Mucosa of descending colon (tissue), 3 donors: ENCODE measurements around the gene CNDP1. TPM values are rescaled to one million over a fixed set of nuclear protein-coding genes. Genes with fewer than 3 reads are reported as not detected.
"Not testable (repeated sequence)": the region's sequence is repeated elsewhere in the genome, so short reads cannot be mapped to it uniquely, and the experiment has no call there.

Experiments
- ATAC-seq: fragments of 200-7000 bp; cut with Tn5 transposase; one replicate; pipeline ENCODE4 v1.9.1; 2020; ENCODE audit warnings: mild to moderate bottlenecking, moderate library complexity
- DNase-seq, 3 donors: peaks; one replicate each; pipeline ENCODE4 v3.0.0-alpha.2; 2020
- H3K36me3 ChIP-seq: fragments of 200-600 bp; one replicate; pipeline ENCODE4 v1.8.0; 2021; ENCODE audit warnings: low read depth, mild to moderate bottlenecking
- H3K4me1 ChIP-seq: fragments of 200-600 bp; one replicate; pipeline ENCODE4 v1.8.0; 2021; ENCODE audit warnings: low read depth, mild to moderate bottlenecking
- H3K4me3 ChIP-seq: fragments of 200-600 bp; one replicate; pipeline ENCODE4 v1.8.0; 2021; ENCODE audit warnings: mild to moderate bottlenecking
- H3K9me3 ChIP-seq: fragments of 200-600 bp; one replicate; pipeline ENCODE4 v1.8.0; 2021; ENCODE audit warnings: mild to moderate bottlenecking
- intact Hi-C, 2 donors: fragments of 100-400 bp; cut with DNase I in 1 of 2; cut with micrococcal nuclease in 1 of 2; formaldehyde crosslinking; loops; one replicate each; pipeline versions ENCODE4 v1.11.0 to v1.11.1; 2022; cut with DNase I, micrococcal nuclease
- total RNA-seq, 3 donors: library from RNA; stranded (reverse); fragmentation: NEBNext Ultra II Directional in 2 of 3; extraction: Animal tissue kit (Norgen Biotek cat#: 25700) in 2 of 3; gene quantifications; one replicate each; pipeline versions ENCODE4 v1.2.1 to v1.2.4, GENCODE V29; 2021 to 2023
- TF ChIP-seq, protein P1 (sequence below): fragments of 200-600 bp; IDR thresholded peaks from one replicate; pipeline ENCODE4 v1.8.0; 2022; ENCODE audit warnings: antibody characterized with exemption, mild to moderate bottlenecking
- donor health status: DM: no; HTN: no; CAD: no; lungs with moderate emphysema.
- donor health status: DM: no; HTN: no; CAD: no.
- donor health status: DM: no; HTN: yes; CAD: no.

Gene CNDP1
- total RNA-seq, 3 donors from 2014 or later: 0.19 to 0.32 (median 0.19) TPM

DNA sequence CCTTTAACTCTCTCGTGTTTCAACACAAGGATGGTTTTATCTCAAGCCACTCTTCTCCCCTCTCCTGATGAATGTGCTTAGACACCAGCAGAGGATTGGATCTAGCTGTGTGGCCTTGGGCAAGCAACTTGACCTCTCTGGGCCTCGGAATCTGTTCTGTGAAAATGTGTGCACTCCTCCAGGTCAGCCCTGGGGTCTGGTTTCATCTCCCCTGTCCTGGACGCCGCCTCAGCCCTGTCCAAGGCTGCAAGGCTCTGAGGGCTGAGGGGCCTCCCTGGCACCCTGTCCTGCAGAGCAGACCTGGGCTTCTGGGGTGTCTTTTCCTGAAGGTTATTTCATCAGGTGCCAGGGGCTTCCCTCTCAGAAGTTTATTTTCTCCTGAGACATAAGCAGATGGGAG lies 28.5 kb downstream of the CNDP1 start:
- intact Hi-C loops: no loop called here
- no peak for ATAC-seq
- TF ChIP-seq, protein P1, sequence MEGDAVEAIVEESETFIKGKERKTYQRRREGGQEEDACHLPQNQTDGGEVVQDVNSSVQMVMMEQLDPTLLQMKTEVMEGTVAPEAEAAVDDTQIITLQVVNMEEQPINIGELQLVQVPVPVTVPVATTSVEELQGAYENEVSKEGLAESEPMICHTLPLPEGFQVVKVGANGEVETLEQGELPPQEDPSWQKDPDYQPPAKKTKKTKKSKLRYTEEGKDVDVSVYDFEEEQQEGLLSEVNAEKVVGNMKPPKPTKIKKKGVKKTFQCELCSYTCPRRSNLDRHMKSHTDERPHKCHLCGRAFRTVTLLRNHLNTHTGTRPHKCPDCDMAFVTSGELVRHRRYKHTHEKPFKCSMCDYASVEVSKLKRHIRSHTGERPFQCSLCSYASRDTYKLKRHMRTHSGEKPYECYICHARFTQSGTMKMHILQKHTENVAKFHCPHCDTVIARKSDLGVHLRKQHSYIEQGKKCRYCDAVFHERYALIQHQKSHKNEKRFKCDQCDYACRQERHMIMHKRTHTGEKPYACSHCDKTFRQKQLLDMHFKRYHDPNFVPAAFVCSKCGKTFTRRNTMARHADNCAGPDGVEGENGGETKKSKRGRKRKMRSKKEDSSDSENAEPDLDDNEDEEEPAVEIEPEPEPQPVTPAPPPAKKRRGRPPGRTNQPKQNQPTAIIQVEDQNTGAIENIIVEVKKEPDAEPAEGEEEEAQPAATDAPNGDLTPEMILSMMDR: no peak

DNA sequence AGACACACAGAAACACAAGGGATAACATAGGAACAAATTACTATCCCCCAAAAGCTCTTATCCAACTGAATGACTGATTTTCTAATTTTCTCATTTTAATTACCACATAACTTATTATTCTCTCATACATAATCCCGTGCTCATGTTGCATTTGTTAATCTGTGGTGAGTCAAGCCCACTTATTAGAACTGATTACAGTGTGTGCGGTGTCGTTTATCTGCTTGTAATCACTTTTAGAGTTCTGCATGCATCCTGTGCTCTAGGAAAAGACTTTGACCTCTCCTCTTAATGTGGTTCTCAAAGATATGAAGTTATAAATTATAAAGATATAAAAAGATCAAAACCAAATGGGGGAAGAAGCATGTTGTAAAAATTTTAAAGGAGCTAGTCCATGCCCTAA lies 29.7 kb downstream of the CNDP1 start:
- Histone ChIP-seq H3K4me1 (no peaks in the 10 kb centered on the region), H3K4me3 (no peak overlapping the region), H3K9me3 (no peaks in the 10 kb centered on the region), H3K36me3 (no peaks in the 10 kb centered on the region)
- intact Hi-C loops: no loop called here
- TF ChIP-seq, protein P1: no peak
- no peak for ATAC-seq
- no peak for DNase-seq

More for the DNA sequence above, 28.5 kb downstream of the CNDP1 start:
- Histone ChIP-seq H3K36me3 (no peaks in the 10 kb centered on the region), H3K9me3 (no peaks in the 10 kb centered on the region), H3K4me3 (no peak overlapping the region), H3K4me1 (no peaks in the 10 kb centered on the region)
- no peak for DNase-seq

DNA sequence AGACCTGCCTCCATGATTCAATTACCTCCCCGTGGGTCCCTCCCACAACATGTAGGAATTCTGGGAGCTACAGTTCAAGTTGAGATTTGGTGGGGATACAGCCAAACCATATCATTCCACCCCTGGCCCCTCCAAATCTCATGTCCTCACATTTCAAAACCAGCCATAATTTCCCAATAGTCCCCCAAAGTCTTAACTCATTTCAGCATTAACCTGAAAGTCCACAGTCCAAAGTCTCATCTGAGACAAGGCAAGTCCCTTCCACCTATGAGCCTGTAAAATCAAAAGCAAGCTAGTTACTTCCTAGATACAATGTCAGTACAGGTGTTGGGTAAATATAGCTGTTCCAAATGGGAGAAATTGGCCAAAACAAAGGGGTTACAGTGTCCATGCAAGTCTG lies 30.9 kb downstream of the CNDP1 start:
- H3K36me3 ChIP-seq, DNase-seq, ATAC-seq, H3K4me3 ChIP-seq, intact Hi-C loops, H3K4me1 ChIP-seq, H3K9me3 ChIP-seq: not testable (repeated sequence)

DNA sequence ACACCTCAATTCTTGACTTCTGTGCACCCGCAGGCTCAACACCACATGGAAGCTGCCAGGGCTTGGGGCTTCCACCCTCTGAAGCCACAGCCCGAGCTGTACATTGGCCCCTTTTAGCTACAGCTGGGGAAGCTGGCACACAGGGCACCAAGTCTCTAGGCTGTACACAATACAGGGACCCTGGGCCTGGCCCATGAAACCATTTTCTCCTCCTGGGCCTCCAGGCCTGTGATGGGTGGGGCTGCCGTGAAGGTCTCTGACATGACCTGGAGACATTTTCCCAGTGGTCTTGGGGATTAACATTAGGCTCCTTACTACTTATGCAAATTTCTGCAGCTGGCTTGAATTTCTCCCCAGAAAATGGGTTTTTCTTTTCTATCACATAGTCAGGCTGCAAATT lies 31.7 kb downstream of the CNDP1 start:
- intact Hi-C loops, H3K4me1 ChIP-seq, H3K4me3 ChIP-seq, DNase-seq, H3K36me3 ChIP-seq, H3K9me3 ChIP-seq, ATAC-seq: not testable (repeated sequence)

DNA sequence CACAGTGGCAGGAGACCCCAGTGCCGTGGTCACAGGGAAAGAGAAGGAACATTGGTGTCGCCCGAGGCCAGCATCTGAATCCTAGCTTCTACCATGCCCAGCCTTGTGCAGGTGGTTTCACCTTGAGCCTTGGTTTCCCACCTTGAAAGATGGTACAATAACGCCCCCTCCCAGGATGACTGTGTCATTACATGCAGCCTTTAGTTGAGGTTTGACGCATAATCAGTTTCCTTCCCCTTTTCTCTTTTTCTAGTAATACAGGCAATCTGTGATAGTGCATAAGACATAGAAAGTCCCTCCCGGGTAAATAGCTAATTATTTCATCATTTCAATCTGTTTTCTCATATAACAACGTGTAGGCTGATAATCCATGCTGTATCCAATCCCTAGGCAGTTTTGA lies 33.5 kb downstream of the CNDP1 start:
- Histone ChIP-seq H3K9me3 (no peaks in the 10 kb centered on the region), H3K4me1 (no peaks in the 10 kb centered on the region), H3K4me3 (no peak overlapping the region), H3K36me3 (no peaks in the 10 kb centered on the region)
- TF ChIP-seq, protein P1: no peak
- intact Hi-C loops: no loop called here
- no peak for DNase-seq
- ATAC-seq: peak; percentile 16

DNA sequence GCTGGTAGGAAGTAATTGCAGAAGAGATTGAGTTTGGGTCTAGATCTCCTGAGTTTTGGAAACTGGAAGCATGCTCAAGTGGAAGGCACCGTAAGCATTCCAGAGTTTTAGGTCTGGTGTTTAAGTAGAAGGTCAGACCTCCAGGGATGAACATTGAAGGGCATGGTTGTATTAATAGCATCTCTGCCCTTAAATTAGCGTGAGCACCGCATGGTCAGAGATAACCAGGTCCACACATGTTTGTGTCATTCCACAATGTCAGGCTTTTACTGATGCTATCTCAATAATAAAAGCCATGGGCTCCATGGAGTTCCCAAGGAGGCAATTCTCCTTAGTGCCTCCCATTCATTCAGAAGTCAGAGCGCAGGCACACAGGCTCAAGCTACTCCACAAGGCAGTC lies 35.1 kb downstream of the CNDP1 start:
- H3K9me3 ChIP-seq: no peaks in the 10 kb centered on the region
- TF ChIP-seq, protein P1: no peak
- no peaks in the 10 kb centered on the region for H3K36me3 ChIP-seq
- ATAC-seq: no peak
- no peak overlapping the region for H3K4me3 ChIP-seq
- DNase-seq: no peak
- intact Hi-C loops: no loop called here
- H3K4me1 ChIP-seq: no peaks in the 10 kb centered on the region

DNA sequence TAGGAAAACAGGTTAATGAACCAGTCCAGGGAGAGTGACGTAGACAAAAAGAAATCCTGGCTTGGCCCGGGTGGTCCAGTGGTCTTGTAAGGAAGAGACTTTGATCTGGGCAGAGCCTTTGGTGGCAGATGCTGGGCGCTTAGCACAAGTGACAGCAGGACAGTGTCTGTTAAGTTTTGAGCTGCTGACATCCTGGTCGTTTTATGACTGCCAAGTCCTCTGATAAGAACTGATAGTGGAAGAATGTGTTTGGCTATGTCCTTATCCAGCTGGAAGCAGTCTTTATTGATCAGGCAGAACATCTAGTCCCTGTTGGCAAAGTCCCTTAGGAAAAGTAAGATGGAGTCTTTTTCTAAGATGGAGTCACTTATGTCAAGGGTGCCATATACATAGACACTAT lies 36.0 kb downstream of the CNDP1 start:
- H3K4me1 ChIP-seq: no peaks in the 10 kb centered on the region
- no peak for DNase-seq
- no peak for ATAC-seq
- no peaks in the 10 kb centered on the region for H3K36me3 ChIP-seq
- no peak overlapping the region for H3K4me3 ChIP-seq
- intact Hi-C loops: no loop called here
- H3K9me3 ChIP-seq: no peaks in the 10 kb centered on the region
- TF ChIP-seq, protein P1: no peak
